Measurements from ENCODE around the gene KCNRG.
"Not testable (repeated sequence)": the region's sequence is repeated elsewhere in the genome, so short reads cannot be mapped to it uniquely, and the experiment has no call there.

KCNRG gene, protein sequence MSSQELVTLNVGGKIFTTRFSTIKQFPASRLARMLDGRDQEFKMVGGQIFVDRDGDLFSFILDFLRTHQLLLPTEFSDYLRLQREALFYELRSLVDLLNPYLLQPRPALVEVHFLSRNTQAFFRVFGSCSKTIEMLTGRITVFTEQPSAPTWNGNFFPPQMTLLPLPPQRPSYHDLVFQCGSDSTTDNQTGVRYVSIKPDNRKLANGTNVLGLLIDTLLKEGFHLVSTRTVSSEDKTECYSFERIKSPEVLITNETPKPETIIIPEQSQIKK

DNA sequence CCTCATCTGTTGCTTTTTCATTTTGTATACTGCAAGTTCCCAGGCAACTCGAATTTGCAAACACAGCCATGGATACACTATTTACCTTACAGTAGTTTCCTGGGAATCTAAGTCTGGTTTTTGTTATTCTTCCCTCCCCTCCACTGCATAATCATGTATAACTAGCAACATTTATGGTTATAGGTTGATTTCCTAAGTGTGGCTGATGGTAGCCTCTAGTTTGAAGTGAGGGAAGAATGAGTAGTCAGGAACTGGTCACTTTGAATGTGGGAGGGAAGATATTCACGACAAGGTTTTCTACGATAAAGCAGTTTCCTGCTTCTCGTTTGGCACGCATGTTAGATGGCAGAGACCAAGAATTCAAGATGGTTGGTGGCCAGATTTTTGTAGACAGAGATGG, at the start of gene KCNRG:
TSS of gene KCNRG (plus strand) at position 187 of the 400 bp plus-strand sequence. CDS start at position 237, 50 bp downstream.
- no peak for DNase-seq

DNA sequence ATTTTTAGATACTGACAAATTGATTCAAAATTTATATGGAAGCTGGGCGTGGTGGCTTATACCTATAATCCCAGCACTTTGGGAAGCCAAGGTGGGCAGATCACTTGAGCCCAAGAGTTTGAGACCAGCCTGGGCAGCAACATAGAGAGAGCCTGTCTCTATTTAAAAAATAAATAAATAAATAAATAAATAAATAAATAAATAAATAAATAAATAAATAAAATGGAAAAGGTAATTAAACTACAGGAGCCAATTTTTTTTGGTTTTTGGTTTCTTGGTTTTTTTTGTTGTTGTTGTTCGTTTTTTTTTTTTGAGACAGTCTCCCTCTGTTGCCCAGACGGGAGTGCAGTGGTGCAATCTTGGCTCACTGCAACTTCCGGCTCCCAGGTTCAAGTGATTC, 47.8 kb upstream of the KCNRG start:
- DNase-seq: no peak

DNA sequence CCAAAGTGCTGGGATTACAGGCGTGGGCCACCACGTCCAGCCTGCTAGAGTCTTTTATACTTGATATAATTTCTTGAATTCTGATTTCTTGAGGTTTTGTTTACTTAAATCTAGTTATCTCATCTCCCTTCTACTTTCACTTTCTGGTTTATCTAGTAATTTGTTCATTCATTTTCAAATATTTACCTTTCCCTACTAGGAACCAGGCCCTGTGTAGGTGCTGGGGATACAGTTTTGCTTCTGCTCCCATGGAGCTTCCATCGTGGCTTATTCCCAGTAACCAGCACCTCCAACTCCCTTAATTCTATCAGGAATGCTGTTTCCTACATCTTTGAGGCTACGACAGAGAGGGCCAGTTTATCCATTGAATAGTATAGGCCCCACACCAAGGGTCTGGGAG, 42.5 kb upstream of the KCNRG start:
- DNase-seq: no peak

DNA sequence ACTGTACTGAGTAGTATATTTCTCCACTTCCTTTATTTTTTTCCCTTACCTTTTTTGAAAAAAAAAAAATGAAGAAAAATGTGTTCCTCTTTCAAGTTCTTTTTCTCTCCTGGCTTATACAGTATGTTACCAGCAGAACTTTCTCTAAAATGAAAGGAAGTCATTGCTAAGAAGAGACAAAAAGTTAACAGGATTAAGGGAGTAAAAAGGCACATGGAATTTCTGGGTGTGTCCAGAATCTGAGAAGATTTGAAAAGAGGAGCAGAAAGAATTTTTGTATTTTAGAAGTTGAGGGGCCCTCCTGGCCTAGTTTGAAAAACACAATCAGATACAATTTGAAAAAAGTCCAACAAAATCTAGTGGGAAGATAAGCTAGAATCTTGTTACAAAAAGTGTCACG, 39.4 kb upstream of the KCNRG start:
- no peak for DNase-seq

DNA sequence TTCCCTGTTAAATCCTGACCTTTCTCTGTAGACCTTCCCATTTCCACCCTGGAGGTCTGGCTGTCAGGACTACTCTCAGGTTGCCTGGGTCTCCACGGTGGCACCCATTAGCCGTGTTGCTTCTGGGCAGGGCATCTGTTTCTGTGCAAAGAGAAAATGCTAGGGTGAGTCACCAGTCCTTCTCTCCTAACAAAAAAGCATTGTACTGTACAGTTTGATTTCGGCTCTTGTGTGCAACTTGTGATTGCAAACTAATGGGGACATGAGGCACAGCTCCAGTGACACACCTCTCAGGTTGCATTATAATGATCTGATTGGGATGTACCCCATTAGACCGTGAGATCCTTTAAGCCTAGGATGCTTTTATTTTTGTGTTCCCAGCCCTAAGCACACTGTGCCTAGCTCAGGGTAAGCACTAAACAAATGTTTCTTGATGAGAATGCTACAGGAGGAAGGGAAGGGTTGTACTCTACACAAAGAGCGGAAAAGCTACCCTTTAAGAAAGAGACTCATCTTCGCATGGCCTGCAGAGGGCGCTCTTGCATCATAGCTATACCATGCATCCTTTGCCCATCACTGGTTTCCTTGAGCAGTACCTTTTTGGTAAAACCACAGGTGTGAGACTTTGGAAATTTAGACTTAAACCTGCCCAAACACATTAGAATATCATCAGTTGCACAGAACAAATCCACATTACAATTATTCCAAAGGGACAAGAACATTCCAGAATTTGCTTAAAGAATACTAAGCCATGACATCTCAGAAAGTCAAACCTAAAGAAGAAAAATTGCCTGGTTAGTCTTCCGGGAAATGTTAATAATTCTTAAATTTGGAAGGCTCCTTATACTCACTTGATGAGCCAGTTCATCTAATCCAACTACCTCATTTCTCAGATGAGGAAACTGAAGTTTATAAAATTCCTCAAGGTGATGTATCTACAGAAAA, 38.7 kb upstream of the KCNRG start:
- no peak for DNase-seq

DNA sequence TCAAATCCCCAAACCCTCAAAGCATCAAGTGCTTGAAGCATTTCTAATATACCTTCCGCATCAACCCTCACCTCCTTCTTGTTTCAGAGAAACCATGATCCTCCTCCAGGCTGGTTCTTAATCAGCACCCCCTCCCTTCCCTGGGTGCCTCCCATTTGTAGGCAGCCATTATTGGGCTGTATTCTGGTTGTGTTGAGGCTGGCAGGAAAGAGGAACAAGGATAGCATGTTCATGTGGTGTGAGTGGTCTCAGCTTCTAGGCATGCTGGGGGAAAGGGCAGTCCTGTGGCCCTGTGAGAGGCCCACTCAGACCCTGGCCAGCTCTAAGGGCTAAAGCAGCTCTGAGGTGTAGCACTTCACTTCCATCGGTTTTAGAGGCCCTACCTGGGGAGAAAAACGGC, 37.3 kb upstream of the KCNRG start:
- DNase-seq: no peak

DNA sequence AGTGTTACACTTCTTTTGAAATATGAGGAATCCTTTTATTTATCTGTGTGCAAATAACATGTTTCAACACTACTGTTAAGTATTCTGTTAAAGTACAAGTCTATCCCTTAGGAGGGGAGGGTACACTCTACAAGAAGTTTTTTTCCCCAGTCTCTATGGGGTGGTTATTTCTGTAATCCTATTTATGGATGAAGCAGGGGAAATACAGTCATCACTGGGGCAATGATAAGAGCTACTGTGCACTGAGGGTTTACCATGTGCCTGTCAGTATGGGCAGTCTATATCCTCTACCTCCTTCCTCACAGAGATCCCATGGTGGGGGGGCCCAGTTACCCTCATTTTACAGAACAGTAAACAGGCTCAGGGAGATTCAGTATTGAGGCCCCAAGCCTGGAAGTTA, 35.0 kb upstream of the KCNRG start:
- DNase-seq: no peak

DNA sequence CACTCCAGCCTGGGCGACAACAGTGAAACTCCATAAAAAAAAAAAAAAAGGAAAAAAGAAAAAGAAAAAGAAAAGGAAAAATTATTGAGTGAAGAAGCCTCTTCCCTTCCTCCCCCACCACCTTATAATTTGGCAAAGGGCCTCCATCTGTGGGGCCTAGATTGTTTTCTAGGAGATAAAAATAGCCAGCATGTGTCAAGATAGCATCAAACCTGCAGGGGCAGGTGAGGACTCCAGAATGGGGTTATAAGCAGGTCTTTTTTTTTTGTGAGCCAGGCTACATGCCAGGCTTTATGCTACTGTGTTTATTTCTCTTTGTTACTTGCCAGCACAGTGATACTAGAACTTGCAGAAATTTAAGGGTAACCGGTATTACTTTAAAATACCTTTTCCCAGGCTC, 30.1 kb upstream of the KCNRG start:
- no peak for DNase-seq

DNA sequence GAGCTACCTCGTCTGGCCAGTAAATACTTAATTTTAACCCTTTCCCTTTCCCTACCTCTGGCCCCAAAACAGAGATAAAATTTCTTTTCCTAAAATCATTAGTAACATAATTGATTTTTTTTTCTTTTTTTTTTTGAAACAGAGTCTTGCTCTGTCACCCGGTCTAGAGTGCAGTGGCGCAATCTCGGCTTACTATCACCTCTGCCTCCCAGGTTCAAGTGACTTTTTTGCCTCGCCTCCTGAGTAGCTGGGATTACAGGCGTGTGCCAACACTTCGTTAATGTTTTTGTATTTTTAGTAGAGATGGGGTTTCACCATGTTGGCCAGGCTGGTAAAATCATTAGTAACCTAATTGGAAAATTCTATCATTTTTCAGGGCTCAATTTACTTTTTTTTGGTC, 28.8 kb upstream of the KCNRG start:
- no peak for DNase-seq

DNA sequence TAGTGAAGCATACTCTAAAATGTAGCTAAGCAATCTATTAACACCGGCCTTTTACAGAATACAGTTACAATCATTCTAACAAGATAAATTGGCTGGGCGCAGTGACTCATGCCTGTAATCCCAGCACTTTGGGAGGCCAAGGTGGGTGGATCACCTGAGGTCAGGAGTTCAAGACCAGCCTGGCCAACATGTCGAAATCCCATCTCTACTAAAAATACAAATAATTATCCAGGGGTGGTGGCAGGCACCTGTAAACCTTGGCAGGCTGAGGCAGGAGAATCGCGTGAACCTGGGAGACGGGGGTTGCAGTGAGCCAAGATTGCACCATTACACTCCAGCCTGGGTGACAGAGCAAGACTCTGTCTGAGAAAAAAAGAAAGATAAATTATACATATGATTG, 24.6 kb upstream of the KCNRG start:
- DNase-seq: not testable (repeated sequence)

DNA sequence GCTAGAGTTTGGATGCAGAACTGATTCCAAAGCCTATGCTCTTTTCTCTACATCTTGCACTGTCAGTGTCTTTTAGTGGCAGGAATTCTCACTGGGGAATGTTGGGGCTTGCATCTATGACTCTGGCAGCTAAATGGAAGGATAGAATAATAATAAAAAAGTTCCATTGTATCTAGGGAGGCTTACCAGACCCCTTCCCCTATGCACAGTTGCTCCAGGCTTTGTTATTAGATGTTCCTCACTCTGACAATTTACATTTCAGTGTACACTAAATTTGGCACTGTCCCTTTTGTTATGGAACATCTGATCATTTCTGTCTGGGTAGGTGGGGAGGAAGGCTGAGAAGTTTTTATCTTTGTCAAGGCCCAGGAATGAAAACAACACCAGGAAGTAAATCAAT, 22.1 kb upstream of the KCNRG start:
- DNase-seq: no peak

DNA sequence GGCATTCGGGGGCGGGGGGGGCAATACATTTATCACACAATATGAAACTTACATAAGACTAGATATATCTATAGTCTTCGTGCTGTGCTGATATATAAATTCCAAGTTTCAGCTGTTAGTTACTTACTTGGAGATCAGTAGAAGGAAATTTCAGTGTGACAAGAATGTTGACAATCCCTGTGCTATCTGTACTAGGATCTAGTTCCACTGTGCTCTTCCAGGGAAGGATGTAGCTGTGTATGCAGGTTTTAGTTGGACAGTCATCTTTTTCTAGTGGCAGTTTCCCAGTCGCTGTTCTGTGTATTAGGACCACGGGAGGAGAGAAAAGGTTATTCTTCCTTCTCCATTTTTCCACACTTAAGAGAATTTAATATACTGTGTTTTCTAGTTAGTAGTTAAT, 21.6 kb upstream of the KCNRG start:
- no peak for DNase-seq

DNA sequence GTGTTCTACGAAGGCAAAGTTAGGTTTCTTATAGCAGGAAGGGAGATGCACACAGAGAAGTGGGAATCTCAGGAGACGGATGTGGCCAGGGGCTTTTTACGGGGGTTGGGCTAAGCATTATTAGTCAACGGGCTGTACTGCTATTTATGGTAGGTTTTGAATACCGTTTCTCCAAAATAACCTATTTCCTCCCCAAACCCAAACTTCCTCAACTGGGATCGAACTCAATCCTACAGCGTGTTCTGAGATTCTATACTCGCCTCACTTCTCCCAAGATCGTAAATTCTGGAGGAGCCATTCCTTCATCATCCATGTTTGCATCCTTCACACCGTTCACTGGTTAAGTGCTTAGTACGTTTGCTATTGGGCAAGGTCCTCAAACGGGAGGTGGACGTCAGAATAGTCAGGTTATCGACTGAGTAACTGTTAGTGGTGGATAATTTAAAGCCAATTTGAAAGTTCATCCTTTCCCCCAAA, 19.6 kb upstream of the KCNRG start:
- DNase-seq: no peak

DNA sequence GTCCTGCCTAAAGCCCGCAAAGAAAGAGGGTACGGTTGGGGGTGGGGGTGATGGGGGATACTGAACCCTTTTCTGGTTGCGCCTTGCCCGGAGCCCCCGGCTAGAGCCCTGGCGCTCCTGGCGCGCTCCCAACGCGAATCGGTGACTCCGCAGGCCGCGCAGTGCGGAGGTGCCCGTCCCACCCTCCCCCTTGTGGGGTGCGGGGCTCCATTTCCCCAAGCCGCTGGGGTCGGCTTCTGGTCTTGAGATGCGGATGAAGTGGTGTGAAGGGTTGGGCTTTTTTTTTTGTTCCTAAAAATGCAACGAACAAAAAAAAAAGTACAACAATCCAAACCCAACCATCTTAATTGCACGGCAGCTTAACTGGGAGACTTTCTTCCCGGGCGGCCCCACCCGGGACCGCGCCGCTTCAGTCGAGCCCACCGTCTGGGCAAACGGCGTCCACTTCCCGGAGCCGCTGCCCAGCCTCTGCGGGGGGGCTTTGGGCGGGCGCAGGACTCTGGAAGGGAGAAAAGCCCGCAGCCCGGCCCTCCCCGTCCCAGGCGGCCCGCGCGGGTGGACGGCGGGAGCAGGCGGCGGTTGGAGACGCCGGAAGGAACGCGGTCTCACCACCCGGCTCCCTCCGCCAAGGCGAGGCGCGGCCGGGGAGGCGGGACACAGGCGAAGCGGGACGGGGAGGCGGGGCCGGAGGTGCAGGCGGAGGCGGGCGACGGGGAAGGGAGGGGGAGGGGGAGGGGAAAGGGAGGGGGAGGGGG, 18.9 kb upstream of the KCNRG start:
- DNase-seq: no peak

DNA sequence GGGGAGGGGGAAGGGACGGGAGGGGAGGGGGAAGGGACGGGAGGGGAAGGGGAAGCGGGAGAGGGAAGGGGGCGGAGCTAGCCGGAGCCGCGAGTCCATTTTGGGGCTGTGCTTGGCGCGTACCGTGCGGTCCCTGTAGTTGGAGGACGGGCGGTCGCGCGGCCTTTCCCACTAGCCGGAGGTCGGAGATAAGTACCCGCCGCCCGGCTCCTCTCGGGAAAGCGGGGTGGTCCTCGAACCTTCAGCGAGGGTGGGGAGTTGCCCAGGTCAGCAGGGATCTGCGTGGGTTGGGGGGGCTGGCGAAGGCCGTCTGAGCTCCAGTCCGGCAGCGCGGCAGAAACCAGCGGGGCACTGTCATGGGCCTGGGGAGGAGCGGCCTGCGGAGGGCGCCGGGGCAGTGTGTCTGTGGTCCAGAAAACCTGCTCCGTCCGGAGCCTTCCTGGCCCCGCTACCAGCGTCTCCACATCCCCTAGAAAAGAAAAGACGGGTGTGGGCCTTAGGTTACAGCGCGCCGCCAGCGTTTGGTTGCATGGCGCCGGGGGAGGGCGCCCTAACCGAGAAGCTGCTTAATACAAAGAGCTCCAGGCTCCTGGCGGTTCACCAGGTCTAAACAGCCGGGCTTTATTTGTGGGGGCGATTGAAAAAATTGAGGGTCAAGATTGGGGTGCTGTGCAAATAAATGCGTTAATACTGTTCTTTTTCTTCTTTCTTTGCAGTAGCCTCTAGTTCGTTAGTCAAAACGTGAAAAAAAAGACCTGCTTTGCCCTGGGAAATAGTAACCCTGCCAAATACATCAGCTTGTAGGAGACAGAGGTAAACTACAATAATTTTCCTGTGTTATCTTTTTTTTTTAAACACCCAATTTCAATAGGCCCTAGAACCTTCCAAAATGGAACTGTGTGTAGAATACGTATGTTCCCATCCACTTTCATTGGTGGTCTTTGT, 18.0 kb upstream of the KCNRG start, which contains the start of gene TRIM13:
TSS of gene TRIM13 (plus strand) at position 92 of the 945 bp plus-strand sequence. CDS start 14,899 bp downstream, outside the sequence.
- no peak for DNase-seq

DNA sequence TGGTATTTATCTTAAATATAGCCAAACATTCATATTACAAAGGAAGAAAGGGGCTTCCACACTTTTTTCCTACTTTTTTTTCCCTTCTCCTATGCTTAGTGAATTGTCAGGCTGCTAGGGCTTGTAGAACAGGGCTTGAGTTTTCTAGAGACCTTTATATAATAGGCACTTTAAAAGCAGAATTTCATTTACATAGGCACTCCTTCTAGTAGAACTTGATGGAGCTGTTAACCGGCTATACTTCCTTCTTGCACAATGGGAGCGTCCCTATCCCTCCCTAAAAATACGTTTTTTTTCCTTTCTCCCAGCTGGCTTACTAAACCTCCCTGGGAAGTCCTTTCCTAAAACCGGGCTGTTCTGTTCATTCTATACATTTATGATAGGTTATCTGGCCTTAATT, 17.3 kb upstream of the KCNRG start:
- DNase-seq: no peak

DNA sequence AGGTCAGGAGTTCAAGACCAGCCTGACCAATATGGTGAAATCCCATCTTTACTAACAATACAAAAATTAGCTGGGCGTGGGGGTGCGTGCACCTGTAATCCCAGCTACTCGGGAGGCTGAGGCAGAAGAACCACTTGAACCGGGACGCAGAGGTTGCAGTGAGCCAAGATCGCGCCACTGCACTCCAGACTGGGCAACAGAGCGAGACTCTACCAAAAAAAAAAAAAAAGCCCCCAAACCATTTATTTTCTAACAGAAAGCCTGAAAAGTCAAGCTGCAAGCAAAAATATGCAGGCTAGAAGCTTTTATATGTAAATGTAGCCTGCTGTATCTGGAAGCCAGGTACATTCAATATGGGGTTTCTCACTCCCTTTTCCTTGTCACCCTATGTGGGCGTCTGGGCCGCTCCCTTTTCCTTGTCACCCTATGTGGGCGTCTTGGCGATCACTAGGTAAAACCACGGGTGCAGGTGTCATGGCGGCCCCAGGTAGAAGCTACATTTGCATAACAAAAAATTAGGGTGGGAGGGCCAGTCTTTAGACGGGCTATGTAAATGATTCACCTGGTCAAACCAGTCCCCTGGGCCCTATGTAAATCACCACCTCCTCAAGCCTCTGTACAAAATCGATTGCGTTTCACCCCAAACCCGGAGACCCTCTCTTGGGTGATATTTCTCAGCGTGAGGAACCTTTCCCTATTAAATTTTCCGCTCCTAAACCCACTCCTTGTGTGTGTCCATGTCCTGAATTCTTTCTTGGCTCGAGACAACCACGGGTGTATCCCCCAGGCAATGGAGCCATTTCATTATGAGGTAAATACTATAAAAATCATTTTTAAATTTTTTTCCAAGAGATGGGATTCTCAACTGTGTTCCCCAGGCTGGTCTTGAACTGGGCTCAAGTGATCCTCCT, 16.3 kb upstream of the KCNRG start:
- DNase-seq: no peak

DNA sequence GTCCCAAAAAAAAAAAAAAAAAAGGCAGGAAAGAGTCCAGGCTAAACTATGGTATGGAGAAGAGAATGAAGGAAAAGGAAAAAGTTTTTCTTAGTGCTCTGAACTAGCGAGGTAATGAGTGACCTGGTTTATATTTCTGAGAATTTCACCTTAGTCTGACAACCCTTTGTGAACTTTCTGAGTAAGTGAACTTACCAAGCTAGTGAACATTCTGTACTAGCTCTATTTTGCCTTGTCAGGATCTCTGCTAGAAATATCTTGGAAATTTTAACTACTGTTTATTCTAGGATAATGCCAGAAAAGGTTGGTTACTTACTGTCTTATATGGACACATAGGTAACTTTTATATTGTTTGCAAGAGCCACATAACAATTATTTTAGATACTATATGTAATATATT, 14.0 kb upstream of the KCNRG start:
- no peak for DNase-seq

DNA sequence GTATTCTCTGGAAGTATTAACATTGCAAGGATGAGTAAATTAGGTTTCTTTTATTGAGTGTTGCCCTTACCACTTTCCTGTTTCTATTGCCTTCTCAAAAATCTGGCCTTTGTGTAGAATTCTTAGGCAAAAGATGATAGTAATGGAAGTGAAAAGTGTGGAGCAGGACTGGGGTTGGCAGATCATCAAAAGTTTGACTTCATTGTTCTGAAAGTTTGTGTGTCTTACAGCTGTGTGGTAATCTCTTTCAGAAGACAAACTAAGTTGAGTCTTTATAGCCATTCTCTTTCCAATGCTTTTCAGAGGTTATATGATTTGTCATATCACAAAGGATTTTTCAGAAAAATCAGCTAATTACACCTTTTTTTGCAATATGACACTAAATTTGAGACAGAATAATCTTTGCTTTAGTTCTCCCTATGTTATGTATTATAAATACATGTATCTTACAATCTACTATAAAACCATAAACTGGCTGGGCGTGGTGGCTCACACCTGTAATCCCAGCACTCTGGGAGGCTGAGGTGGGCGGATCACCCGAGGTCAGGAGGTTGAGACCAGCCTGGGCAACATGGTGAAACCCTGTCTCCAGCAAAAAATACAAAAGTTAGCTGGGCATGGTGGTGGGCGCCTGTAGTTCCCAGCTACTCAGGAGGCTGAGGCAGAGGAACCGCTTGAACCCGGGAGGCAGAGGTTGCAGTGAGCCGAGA, 8.7 kb upstream of the KCNRG start:
- DNase-seq: no peak

DNA sequence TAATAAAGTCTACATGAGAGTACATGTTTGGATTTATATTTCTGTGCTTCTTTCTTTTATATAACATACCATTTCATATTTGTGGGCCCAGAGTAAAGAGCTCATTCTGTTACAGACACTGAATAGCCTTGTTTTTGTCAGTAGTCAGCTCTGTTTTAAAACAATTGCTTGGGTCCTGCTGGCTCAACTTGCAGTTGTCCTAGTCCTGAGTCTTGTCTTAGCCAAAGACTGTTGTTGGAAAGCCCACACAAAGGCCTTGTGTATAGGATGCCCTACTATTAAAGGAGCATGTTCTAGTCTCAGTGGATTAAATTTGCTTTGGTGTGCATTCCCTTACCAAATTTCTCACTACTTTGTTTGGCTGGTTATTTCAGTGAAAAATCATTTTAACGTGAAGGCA, 3.8 kb upstream of the KCNRG start:
- no peak for DNase-seq

All from NCI-H1436 treated with DMSO at 0.1 percent for 48 hours (cell line).